Stomach (tissue), 4 donors: ENCODE results near the gene MYO5B.

Source experiments
- CTCF ChIP-seq, 7 experiments: fragments of 450-650 bp in 4 of 7; fragments of 200-600 bp in 3 of 7; sonication (generic) in 3 of 7; IDR thresholded peaks; one replicate each; pipeline ENCODE4 v1.5.1; 2016 to 2019; ENCODE audit warnings: antibody characterized with exemption in 7 of 7, control low read depth in 2 of 7, mild to moderate bottlenecking in 1 of 7
- POLR2AphosphoS5 ChIP-seq, 3 donors: sonication (generic); formaldehyde crosslinking; IDR thresholded peaks; one replicate each; pipeline ENCODE4 v1.6.1; 2016; ENCODE audit warnings: antibody characterized with exemption in 3 of 3

GRCh38 chr18:49827996-49828395 lies 367.0 kb downstream of the MYO5B start:
- no peak for TF ChIP-seq CTCF (IDR thresholded peaks at IDR 0.05)
- TF ChIP-seq POLR2AphosphoS5 (IDR thresholded peaks at IDR 0.05), result no peak
